Vagina (tissue), 2 donors: ENCODE data around the gene YWHAE.

Experiments
- CTCF ChIP-seq, 3 experiments: fragments of 450-650 bp in 2 of 3; fragments of 200-600 bp in 1 of 3; sonication (generic) in 1 of 3; IDR thresholded peaks; one replicate each; pipeline ENCODE4 v1.5.1; 2017 to 2019; ENCODE audit warnings: antibody characterized with exemption in 3 of 3, mild to moderate bottlenecking in 2 of 3, moderate library complexity in 2 of 3
- POLR2A ChIP-seq, 2 donors: fragments of 450-650 bp; IDR thresholded peaks; one replicate each; pipeline ENCODE4 v1.6.1; 2017; ENCODE audit warnings: antibody characterized with exemption in 2 of 2, mild to moderate bottlenecking in 2 of 2, moderate library complexity in 2 of 2
- POLR2AphosphoS5 ChIP-seq, 2 donors: sonication (generic); formaldehyde crosslinking; IDR thresholded peaks; one replicate each; pipeline ENCODE4 v1.9.0; 2017; ENCODE audit warnings: antibody characterized with exemption in 2 of 2, mild to moderate bottlenecking in 2 of 2, low read depth in 1 of 2; ENCODE audit not compliant: insufficient read depth in 1 of 2

- TF ChIP-seq CTCF (IDR thresholded peaks at IDR 0.05) (no peak), POLR2A (IDR thresholded peaks at IDR 0.05) (no peak), POLR2AphosphoS5 (IDR thresholded peaks at IDR 0.05; ENCODE audit: insufficient read depth in 1 of 2, low read depth in 1 of 2) (no peak)
These were observed 48.1 kb downstream of the YWHAE start for GRCh38 chr17:1351971-1352370.
